DOHH2 (cell line): Measurements from ENCODE around the gene TMEM87B.

Experiments
- H3F3A ChIP-seq: fragments of 200-600 bp; sonication (generic), shearing (Covaris generic); 2 replicates; pipeline ENCODE4 v1.6.0; 2016; ENCODE audit warnings: antibody characterized with exemption, mild to moderate bottlenecking; ENCODE audit not compliant: control insufficient read depth, insufficient read depth
- H3K27ac ChIP-seq: fragments of 200-600 bp; sonication (generic); 2 replicates; pipeline ENCODE4 v1.5.1; 2014; ENCODE audit warnings: low read depth, mild to moderate bottlenecking, low read length, moderate library complexity
- H3K27me3 ChIP-seq: fragments of 200-600 bp; sonication (generic); 2 replicates; pipeline ENCODE4 v1.6.1; 2014; ENCODE audit warnings: mild to moderate bottlenecking, low read length, mixed read lengths; ENCODE audit not compliant: control insufficient read depth
- H3K36me3 ChIP-seq: fragments of 200-600 bp; sonication (generic); 2 replicates; pipeline ENCODE4 v1.6.1; 2014; ENCODE audit warnings: mild to moderate bottlenecking, low read length, moderate library complexity, mixed read lengths; ENCODE audit not compliant: control insufficient read depth
- H3K4me1 ChIP-seq: fragments of 200-600 bp; sonication (generic); 2 replicates; pipeline ENCODE4 v1.6.1; 2014; ENCODE audit warnings: mild to moderate bottlenecking, low read length, mixed read lengths; ENCODE audit not compliant: control insufficient read depth
- H3K4me2 ChIP-seq: fragments of 200-600 bp; sonication (generic); 2 replicates; pipeline ENCODE4 v1.6.0; 2014; ENCODE audit warnings: mild to moderate bottlenecking, low read length, moderate library complexity
- H3K4me3 ChIP-seq: fragments of 200-600 bp; sonication (generic); 2 replicates; pipeline ENCODE4 v1.5.1; 2014; ENCODE audit warnings: mild to moderate bottlenecking, low read length, mixed read lengths
- H3K79me2 ChIP-seq: fragments of 200-600 bp; sonication (generic); 2 replicates; pipeline ENCODE4 v1.6.1; 2014; ENCODE audit warnings: mild to moderate bottlenecking, low read length, mixed read lengths; ENCODE audit not compliant: control insufficient read depth
- H3K9me2 ChIP-seq: fragments of 200-600 bp; sonication (generic); replicated peaks from 2 replicates; pipeline ENCODE4 v1.6.1; 2014; ENCODE audit warnings: mild to moderate bottlenecking, low read length, mixed read lengths; ENCODE audit not compliant: control insufficient read depth
- H3K9me3 ChIP-seq: fragments of 200-600 bp; sonication (generic); 2 replicates; pipeline ENCODE4 v1.6.1; 2014; ENCODE audit warnings: antibody characterized with exemption, low read length, mixed read lengths; ENCODE audit not compliant: control insufficient read depth, insufficient read depth
- H4K20me1 ChIP-seq: fragments of 200-600 bp; sonication (generic); 2 replicates; pipeline ENCODE4 v1.6.0; 2014; ENCODE audit warnings: low read depth, mild to moderate bottlenecking, antibody characterized with exemption, low read length, moderate library complexity; ENCODE audit not compliant: control insufficient read depth, insufficient read depth
- EZH2phosphoT487 ChIP-seq: fragments of 200-600 bp; sonication (generic); IDR thresholded peaks from 2 replicates; pipeline ENCODE4 v1.6.1; 2017; ENCODE audit warnings: borderline replicate concordance, mild to moderate bottlenecking, antibody characterized with exemption, low read length, moderate library complexity, mixed read lengths
- TF ChIP-seq, protein P1 (sequence below): fragments of 200-600 bp; sonication (generic); IDR thresholded peaks from one replicate; pipeline ENCODE4 v1.5.1; 2014; ENCODE audit warnings: antibody characterized with exemption, mild to moderate bottlenecking, low read depth, low read length; ENCODE audit not compliant: poor library complexity, severe bottlenecking

TMEM87B gene

DNA sequence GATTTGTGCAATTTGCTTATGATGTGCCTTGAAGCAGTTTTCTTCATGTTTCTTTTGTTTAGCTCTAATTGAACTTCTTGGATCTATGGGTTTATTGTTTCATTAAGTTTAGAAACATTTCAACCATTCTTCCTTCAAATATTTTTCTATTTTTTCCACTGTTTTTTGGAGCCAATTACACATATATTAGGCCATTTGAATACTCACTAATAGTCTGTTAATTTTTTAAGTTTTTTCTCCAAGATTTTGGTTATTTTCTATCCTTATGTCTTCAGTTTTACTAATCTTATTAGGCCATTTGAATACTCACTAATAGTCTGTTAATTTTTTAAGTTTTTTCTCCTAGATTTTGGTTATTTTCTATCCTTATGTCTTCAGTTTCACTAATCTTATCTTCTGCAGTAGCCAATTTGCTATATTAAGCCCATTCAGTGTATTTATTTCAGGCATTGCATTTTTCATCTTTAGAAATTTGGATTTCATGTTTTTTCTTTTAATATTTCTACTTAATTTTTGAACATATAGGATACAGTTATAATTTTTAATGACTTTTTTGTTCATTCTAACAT, 9.5 kb upstream of the TMEM87B start:
- H3K79me2 ChIP-seq, result no peaks in the 10 kb centered on the region
- 0 out of 2 replicates have a peak, but pooled peaks cover 4% of the 10 kb centered on the region for H3K27me3 ChIP-seq
- no peak for TF ChIP-seq EZH2phosphoT487
- TF ChIP-seq, protein P1, sequence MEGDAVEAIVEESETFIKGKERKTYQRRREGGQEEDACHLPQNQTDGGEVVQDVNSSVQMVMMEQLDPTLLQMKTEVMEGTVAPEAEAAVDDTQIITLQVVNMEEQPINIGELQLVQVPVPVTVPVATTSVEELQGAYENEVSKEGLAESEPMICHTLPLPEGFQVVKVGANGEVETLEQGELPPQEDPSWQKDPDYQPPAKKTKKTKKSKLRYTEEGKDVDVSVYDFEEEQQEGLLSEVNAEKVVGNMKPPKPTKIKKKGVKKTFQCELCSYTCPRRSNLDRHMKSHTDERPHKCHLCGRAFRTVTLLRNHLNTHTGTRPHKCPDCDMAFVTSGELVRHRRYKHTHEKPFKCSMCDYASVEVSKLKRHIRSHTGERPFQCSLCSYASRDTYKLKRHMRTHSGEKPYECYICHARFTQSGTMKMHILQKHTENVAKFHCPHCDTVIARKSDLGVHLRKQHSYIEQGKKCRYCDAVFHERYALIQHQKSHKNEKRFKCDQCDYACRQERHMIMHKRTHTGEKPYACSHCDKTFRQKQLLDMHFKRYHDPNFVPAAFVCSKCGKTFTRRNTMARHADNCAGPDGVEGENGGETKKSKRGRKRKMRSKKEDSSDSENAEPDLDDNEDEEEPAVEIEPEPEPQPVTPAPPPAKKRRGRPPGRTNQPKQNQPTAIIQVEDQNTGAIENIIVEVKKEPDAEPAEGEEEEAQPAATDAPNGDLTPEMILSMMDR, result no peak
- no peak overlapping the region for H3K4me2 ChIP-seq
- no peaks in the 10 kb centered on the region for H3K9me2 ChIP-seq
- H3K9me3 ChIP-seq, result no peaks in the 10 kb centered on the region
- H3F3A ChIP-seq, result 0 out of 2 replicates have a peak, but pooled peaks cover 5% of the 10 kb centered on the region
- H3K27ac ChIP-seq, result no peak overlapping the region
- no peaks in the 10 kb centered on the region for H3K4me1 ChIP-seq
- no peak overlapping the region for H3K4me3 ChIP-seq
- no peaks in the 10 kb centered on the region for H3K36me3 ChIP-seq
- no peaks in the 10 kb centered on the region for H4K20me1 ChIP-seq

DNA sequence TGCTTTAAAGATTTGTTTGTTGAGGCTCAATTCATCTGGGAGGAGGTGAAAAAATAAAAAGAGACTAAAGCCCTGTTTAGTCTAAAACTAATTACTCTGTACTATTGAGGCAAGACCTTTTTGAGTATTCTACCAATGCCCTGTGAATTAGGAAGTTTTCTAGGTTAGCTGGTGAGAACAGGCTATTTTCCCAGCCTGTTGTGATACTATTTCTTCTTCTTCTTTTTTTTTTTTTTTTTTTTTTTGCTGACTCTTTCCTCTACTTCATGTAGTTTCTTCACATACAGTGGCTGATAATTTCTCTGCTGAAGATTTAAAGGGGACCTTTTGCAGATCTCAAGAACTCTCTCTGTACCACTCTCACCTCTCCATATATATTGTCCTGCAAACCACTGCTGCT, 8.8 kb upstream of the TMEM87B start:
- H3K4me3 ChIP-seq, result no peak overlapping the region
- TF ChIP-seq, protein P1, result no peak
- TF ChIP-seq EZH2phosphoT487, result no peak
- H3K27me3 ChIP-seq, result 0 out of 2 replicates have a peak, but pooled peaks cover 4% of the 10 kb centered on the region
- 0 out of 2 replicates have a peak, but pooled peaks cover 5% of the 10 kb centered on the region for H3F3A ChIP-seq
- H3K27ac ChIP-seq, result no peak overlapping the region
- H3K9me3 ChIP-seq, result no peaks in the 10 kb centered on the region
- no peaks in the 10 kb centered on the region for H3K4me1 ChIP-seq
- H3K36me3 ChIP-seq, result no peaks in the 10 kb centered on the region
- H3K4me2 ChIP-seq, result no peak overlapping the region
- no peaks in the 10 kb centered on the region for H3K79me2 ChIP-seq
- H4K20me1 ChIP-seq, result no peaks in the 10 kb centered on the region
- H3K9me2 ChIP-seq, result no peaks in the 10 kb centered on the region

DNA sequence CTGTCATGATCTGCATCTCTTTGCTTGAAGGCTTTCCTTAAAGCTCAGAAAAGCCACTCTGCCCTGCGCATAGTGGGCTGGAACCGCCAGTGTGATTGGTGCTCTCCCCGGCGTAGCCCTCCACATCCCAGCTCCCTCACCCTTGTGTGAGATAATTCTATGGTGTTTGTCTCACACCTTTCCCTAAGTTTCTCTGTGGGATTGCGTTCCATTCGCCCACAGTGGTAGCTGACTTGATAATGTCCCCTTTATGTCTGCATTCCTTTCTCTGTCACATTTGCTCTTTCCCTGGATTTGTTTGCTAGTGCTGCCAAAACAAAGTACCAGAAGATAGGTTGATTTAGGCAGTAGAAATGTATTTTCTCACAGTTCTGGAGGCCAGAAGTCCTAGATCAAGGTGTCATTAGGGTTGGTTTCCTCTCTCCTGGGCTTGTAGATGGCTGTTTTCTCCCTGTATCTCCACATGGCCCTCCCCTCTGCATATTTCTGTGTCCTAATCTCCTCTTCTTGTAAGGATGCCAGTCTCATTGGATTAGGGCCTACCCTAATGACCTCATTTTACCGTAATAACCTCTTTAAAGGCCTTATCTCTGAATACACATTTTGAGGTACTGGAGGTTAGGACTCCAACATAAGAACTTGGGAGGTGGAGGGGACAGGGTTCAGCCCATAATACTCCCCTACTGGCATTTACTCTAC, 7.4 kb upstream of the TMEM87B start:
- H3K27me3 ChIP-seq, result 0 out of 2 replicates have a peak, but pooled peaks cover 4% of the 10 kb centered on the region
- no peak overlapping the region for H3K4me3 ChIP-seq
- TF ChIP-seq, protein P1, result no peak
- no peak for TF ChIP-seq EZH2phosphoT487
- no peak overlapping the region for H3K27ac ChIP-seq
- 0 out of 2 replicates have a peak, but pooled peaks cover 5% of the 10 kb centered on the region for H3F3A ChIP-seq
- H3K36me3 ChIP-seq, result no peaks in the 10 kb centered on the region
- H3K79me2 ChIP-seq, result no peaks in the 10 kb centered on the region
- no peaks in the 10 kb centered on the region for H3K9me2 ChIP-seq
- H3K4me1 ChIP-seq, result no peaks in the 10 kb centered on the region
- no peaks in the 10 kb centered on the region for H4K20me1 ChIP-seq
- H3K4me2 ChIP-seq, result no peak overlapping the region
- no peaks in the 10 kb centered on the region for H3K9me3 ChIP-seq
